Measurements from ENCODE around the gene IGDCC3.

IGDCC3 gene

DNA sequence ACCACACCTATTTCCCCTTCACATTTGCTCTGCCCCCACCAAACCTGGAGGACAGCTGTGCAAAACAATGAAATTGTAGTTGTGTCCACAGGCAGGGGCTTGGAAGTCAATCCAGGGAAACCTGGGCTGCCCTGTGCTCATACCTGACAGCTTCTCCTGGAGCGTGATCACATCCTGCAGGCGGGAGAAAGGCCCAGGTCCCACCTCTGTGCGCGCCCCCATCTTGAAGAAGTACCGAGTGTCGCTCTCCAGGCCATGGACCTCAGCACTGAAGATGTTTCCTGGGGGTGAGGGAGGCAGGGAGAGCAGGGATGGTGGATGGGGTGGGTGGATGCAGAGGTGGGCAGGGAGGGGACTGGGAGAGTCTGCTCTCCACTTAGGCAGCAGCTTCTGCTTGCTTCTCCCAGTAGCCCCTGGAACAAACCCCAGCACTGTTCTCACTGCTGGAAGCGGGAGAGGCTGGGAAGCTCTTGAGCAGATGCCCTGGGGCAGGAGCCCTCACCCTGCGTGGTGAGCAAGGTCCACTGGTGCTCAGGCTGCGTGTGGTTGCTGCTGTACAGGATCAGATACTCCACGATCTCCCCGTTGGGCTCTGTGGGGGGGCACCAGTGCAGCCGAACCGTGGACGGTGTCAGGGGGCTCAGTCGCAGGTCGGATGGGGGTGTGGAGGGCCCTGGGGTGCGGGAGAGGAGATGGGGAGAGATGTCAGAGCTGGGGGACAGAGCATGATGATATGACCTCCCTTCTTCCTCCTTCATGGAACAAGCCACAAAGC, 10.7 kb upstream of the IGDCC3 start:
- no peak for DNase-seq (ENCODE audit: low spot score)

DNA sequence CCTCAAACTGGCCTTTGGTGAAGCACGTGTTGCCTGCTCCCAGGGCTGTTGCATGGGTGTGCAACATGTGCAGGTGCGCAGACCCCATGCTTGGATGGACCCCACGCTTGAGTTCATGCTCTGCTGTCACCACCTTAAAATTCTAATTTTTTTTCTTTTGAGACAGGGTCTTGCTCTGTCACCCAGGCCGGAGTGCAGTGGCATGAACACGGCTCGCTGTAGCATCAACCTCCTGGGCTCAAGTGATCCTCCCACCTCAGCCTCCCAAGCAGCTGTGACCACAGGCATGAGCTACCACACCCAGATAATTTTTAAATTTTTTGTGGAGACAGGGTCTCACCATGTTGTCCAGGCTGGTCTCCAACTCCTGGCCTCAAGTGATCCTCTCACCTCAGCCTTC, 9.1 kb upstream of the IGDCC3 start:
- DNase-seq (ENCODE audit: low spot score): no peak

DNA sequence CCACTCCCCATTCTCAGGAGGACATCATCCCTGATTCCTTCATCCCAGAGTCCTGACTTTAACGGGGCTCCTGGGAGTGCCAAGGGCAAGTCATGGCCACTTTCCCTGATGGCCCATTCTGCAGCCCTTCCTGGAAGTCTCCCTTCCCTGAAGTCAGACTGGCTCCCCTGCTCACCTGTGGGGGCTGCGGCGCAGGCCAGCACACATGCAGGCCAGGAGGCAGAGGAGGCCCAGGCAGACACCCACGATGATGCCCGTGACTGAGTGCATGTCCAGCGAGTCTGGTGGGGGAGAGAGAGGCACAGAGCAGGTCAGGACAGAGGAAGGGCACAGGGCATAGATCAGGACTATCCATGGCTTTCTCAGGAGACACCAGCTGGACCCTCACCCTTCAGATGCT, 8.6 kb upstream of the IGDCC3 start:
- no peak for DNase-seq (ENCODE audit: low spot score)

DNA sequence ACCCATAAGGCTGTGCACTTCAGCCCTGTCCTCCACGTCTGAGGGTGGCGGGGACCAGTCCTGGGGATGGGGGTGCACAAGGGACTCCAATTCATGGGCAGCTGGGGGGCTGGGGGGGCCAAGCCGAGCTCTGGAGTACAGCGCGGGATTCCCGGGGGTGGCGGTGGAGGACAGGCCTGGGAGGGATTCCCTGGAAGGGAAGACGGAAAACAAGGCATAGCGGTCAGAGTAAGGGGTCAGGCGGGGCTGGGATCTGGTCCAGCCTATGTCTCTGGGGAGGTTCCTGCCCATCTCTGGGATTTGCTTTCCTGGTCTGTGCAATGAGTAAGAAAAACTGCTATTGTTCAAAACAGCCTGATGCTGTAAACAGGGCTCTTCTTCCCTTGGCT, 8.1 kb upstream of the IGDCC3 start:
- peak; percentile 11 for DNase-seq (ENCODE audit: low spot score)

DNA sequence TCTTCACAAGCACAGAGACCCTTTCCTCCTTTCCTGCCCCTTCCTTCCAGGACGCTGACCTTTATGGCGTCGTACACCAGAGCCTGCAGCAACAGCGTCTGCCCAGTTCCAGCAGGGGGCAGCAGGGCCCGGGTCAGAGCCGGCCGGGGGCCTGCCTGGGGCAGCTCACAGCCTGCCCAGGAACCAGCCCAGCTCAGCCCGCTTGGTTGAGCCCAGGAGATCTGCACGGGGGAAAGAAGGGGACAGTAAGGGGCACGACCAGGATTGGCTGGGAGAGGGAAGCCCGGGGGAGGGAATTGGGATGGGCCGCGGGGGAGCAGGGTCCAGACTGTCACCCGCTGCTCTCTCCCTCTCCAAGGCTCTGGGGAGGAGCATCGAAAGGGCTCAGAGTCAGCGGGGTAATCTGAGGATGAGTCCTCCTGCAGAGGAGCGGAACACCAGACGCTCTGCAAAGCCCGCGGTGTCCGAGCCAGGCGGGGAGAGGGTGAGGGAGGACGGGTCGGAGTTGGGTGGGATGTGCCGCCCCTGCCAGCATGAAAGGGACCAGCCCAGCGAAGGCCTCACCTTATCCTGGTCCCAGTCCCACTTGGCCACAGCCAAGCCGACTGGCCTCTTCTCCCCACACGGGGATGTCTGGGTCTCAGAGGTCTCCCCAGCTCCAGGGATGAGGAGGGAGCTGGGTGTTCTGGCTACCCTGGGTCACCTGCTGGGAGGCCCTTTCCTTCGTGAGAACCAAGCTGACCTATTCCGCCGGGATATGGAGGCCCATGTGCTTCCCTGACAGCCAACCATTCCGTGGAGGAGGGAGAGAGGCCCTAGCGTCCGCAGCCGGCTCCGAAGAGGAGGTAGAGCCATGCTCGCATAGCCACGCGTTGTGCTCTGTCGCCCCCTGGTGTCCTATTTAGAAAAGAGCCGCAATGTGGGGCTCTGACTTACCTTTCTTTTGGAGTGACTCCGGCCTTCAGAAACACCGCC, 7.4 kb upstream of the IGDCC3 start:
- peak; percentile 85 for DNase-seq (ENCODE audit: low spot score)

DNA sequence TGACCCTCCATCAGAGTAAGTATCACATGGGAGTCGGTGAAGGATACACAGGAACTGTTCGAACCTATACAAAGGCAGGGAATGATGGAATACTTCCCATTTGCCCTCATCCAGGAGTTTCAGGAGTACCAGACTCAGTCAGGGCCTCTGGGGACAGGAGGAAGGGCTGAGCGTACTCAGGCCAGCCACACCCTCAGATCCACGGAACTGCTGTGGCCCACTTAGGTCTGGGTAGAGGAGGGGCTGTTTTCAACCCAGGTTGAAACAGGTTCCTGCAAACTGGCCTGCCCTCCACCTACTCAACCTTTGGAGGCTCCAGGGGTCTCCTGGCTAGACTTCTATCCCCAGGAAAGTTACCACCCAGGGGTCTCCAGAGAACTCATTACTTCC, 6.7 kb upstream of the IGDCC3 start:
- DNase-seq (ENCODE audit: low spot score): no peak

DNA sequence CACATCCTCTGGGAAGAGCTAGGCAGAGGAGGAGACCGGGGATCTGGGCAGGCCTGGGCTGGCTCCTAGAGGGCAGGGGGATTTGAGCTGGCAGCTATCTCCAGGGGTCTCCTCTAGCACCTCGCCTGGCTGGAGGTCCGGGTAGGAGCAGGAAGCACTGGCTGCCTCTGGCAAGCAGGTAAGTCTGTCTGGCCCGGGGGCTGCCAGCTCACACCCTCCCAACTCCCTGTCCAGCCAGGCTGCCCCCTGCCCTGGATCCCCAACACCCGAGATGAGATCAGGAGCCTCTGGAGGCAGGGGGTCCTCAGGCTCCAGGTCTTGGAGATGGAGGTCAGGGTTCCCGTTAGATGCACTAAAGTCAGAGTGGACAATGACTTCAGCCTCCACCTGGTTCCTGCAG, 6.2 kb upstream of the IGDCC3 start:
- DNase-seq (ENCODE audit: low spot score): no peak

DNA sequence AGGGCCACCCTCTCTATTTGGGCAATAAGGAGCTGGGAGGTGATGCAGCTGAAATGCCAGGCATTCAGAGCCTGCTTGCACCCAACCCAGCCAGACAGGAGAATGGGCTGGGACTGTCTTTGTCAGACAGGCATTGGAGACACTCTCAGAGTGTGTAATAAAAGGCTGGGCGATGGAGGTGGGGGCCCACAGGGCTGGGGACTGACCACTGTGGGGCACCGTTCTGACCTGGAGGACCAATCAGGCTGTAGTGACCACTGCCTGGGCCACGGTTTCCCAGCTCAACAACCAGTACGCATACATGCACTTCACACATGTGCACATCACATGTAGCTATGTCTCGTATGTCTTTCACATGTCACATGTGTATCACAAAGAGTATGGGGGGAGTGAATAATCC, 5.7 kb upstream of the IGDCC3 start:
- DNase-seq (ENCODE audit: low spot score): no peak

DNA sequence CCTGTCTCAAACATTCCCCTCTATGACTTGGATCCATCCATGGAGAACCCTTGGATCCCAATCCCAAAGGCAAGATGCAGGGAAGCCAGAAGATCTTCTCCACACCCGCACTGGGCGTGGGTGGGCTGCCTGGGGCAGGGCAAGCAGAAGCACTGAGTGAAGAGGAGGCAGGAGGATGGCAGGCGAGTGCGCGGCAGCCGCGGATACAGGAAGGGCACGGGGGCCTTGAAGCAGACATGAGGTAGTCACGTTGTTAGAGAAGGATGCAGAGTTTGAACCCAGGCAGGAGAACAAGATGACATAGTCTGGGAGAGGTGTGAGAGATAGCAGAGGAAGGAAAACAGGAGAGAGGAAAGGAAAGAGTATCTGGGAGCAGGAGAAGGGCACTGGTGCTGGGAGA, 5.1 kb upstream of the IGDCC3 start:
- no peak for DNase-seq (ENCODE audit: low spot score)

DNA sequence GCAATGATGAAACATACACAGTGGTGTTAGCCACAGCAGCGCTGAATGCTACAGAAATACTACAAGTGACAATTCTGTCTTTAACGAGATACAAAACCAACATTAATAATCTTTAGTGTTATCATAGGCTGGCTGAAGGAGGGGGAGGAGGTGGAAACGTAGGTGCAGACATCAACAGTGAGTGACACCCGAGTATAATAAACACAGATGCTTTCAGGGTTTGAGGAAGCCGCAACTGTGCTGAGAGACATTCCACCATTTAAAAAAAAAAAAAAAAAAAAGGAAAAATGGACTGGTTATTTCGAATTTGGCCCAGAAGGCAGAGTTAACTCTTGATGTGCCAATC, 4.3 kb upstream of the IGDCC3 start:
- no peak for DNase-seq (ENCODE audit: low spot score)

DNA sequence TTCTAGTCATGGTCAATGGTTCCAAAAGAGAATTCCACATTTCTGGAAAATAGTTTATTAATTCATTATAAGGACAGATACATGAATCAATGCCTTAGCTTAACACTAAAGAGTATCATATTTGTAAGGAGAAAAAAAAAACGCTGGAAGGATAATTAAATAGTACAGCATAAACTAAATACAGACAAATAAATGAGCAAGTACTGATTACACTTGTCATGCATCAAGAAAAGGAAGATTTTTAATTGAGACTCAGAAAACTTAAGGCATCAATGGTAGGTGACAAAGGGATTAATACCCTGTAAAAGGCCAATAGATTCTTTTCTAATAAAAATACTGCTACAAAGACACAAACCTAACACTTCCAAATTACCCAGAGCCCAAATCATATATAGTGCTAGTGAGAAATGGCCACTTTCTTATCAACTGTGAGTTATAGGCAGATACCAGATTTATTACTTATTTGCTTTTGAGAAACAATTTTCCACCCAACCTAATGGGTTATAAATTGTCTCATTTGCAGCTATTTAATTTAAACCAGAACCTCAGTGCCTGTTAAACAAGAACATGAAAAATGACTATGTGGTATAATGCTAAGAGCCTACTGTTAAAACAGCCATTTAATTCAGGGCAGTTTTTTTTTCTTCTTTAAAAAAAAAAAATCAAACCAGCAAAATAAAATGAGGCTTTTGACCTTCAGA, 3.8 kb upstream of the IGDCC3 start:
- no peak for DNase-seq (ENCODE audit: low spot score)

DNA sequence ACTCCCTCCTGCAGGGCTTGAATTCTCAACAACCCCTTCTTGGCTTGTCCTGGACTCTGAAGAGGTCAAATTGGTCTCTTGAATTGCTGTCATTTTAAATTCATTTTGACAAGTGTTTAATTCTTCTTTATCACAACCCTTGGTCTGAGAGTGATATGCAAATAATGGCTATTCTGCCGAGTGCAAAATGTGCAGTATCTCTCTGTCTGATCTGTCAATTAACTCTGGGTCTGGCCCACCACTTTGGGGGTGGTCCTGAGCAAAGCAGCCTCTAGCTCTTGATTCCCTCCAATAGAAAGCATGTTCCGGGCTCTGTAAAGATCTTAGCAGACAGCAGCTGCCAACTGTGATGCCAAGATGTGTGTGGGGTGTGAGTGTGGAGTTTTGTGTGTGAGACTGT, 2.2 kb upstream of the IGDCC3 start:
- DNase-seq (ENCODE audit: low spot score): no peak

DNA sequence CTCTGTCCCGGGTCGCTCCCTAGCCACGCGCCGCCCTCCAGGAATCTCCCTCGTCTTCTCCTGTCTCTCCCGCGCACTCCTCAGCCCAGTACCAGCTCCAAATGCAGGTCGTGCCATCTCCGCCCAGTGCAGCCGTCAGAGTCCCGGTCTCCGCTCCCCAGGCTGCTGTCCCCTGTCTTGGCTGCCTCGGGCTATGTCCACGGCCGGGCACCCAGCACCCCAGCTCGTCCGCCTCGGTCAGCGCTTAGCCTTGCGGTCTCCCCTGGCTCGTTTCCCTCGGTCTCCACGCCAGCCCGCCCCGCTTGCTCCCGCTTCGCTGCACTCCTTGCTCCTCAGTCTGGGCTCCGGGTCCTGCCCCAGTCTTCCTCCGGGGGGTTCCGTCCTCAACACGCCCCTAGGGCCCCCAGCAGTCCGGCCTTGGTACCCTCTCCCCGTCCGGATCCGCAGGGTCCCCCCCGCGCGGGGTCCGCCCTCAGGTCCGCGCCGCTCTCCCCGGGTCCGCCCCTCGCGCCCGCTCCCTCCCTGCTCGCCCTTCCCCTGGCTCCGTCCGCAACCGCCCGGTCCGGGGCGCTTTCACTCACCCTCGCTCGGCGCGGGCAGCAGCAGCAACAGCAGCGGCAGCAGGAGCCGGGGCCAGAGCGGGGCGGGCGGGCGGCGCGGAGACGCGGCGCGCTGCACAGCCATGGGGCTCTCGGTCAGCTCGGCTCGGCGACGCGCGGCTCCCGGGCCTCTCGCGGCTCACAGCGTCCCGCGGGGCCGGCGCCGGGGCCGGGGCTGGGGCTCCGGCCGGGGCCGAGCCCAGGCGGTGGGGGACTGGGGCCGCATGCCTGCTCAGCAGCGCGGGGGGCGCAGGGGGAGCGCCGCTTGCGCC, 462 bp downstream of the IGDCC3 start:
- no peak for DNase-seq (ENCODE audit: low spot score)

DNA sequence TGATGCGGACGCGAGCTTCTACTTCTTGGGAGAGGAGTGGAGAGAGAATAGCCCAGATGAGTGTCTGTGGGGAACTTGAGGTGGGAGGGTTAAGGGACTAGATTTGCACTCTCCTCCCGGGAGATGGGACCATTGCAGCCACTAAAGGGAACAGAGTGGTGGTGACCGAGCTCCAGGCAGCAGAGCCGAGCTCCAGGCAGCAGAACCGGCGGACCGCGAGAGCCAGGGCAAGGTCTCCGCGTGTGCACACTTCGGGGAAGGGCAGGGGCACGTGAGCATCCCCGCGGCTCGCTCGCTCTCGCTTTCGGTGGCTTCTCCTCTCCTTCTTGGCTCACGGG, 1.1 kb downstream of the IGDCC3 start:
- peak; percentile 15 for DNase-seq (ENCODE audit: low spot score)

DNA sequence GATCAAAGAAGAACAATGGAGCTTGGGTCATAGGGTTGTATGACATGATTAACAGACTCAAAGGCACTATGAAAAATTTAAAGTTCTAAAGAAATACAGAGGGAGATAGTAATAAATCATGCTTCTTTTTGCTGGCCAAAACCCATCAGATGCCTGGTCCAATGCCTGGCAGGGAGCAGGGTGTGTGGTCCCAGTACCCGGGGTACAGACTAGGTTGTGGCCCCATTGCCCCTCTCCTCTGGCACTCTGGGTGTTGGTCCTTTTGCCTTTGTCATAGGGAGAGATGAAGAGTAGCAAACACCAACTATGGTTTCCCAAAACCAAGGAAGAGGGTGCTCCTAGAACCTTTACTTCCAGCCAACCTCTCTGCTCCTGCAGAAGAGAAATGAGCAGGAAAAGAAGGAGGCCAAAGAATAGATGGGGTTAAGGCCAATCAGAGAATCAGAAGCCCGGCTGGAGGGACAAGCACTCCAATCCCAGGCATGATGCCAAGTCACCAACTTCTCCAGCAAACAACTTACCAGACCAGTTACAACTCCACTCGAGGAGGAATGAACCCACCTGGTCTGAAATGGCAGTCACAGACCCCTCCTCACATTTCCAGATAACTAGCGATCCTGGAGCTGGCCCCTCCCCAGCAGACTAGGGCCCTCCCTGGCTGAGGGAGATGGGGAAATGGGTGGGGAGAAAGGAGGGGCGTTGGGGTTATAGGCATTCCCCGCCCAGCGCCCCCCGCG, 1.8 kb downstream of the IGDCC3 start:
- no peak for DNase-seq (ENCODE audit: low spot score)

DNA sequence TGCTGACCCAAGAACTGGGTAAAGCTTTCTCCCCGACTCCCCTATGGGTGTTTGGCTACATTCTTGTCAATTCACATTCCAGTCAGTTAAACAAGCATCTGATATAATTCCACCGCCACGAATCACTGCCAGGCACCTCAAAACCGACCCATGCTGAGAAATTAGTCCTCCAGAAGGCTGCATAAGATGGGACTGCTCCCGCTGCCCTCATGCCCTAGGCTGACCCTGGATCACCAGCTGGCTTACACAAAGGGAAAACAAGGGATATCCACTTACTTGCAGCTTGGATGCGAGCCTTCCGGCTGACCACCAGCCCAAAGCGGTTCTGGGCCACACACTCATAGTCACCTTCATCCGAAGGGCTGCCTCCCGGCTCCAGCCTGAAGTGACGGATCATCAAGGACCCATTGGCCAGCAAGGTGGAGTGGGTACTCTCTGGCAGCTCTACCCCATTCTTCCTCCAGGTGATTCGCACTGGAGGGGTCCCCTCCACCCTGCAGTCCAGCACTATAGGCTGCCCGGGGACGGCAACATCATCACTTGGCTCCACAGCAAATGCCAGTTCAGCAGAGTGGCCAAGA, 2.9 kb downstream of the IGDCC3 start:
- no peak for DNase-seq (ENCODE audit: low spot score)

DNA sequence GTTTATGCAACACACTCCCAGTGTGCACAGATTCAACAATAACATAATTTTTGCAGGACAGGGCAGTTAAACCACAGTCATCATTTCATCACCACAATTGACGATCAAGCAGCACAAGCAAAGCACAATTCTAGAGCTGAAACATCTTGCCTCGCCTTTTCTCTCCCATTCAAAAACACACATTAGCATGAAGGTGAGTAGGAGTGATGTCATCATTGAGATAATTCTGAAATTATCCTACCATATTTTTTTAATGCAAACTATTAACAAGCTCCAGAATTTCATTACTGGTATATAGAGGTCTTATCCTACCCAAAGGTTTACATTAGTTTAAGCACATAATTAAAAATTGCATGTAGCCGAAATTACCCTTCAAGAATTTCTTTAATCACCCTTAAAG, 3.5 kb downstream of the IGDCC3 start:
- no peak for DNase-seq (ENCODE audit: low spot score)

DNA sequence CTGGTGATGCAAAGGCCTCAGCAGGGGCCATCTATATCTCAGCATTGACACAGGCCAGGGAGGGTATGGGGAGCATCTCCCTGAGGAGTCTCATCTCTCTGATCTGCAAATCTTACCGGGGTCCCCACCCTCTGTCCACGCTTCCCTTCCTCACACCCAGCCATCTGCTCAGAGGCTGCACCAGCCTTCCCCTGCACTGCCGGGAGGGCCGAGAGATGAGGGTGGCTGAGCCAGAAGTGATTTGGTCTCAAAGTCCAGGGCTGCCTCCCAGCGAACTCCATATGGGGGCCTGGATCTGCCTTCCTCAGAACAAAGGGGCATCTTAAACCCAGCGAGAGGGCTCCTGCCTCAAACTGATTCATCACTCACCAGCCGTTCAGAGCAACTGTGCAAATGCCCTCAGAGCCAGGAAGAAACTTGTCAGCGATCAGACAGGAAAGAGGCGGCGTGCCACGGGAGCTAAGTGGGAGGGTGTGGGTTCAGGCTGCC, 4.6 kb downstream of the IGDCC3 start:
- DNase-seq (ENCODE audit: low spot score): no peak

DNA sequence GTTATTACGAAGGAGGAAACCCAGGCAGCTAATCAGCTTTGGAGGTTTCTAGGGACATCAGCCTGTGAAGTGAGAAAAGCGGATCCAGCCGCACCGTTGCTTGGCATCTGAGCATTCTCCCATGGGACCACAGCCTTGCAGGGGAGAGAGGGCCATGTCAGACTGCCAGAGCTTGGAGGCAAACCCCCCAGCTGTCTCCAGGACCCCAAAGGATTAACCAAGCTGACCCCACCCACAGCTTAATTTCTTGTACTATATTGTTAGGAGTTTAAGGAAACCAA, 5.1 kb downstream of the IGDCC3 start:
- no peak for DNase-seq (ENCODE audit: low spot score)

DNA sequence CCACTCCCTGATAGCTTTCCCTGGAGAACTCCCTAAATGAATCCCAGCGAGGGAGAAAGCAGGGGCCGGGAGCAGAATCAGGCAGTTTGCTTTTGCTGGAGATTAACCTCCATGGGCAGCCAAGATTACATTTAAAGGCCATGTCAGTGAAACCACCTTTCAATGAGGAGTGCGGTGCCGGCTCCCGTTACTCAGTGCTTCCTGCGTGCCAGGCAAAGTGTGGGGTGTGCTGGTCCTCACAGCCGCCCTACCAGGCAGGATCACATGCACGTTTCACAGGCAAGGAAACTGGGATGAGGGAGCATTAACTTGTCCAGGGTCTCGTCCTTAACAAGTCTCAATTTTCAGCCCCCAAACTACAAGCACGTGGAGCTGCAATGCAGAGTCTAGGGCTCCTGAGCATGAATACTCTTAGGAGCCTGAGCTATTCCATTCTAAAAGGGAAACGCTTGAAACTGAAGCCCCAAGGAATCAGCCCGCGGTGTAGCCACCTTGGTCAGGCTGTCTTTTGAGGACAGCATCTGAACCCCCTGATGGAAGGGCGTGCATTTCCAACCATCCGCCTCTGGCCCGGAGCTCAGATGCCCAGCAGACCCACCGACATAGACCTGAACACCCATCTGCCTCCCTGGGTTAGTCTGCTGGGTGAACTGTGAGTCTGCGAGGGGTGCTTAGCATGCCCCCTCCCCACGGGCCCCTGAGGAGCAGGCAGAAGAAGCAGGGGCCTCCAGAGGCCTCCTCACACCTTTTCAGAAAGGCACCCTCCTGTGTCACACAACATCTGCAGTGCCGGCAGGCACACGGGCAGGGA, 5.6 kb downstream of the IGDCC3 start:
- DNase-seq (ENCODE audit: low spot score): no peak

All from pons (tissue), 1 donor.